Neural progenitor cell (in vitro differentiated cells): Measurements from ENCODE around the gene SPRTN.

Experiments
- CTCF ChIP-seq: fragments of 200-600 bp; sonication (generic); IDR thresholded peaks from 2 replicates; pipeline ENCODE4 v1.5.1; 2017; ENCODE audit warnings: antibody characterized with exemption, mild to moderate bottlenecking
- EZH2 ChIP-seq: fragments of 200-600 bp; sonication (generic); IDR thresholded peaks from 2 replicates; pipeline ENCODE4 v1.6.1; 2017; ENCODE audit warnings: antibody characterized with exemption, mild to moderate bottlenecking, moderate library complexity
- EZH2phosphoT487 ChIP-seq: fragments of 200-600 bp; sonication (generic); IDR thresholded peaks from 2 replicates; pipeline ENCODE4 v1.6.1; 2017; ENCODE audit warnings: antibody characterized with exemption

DNA sequence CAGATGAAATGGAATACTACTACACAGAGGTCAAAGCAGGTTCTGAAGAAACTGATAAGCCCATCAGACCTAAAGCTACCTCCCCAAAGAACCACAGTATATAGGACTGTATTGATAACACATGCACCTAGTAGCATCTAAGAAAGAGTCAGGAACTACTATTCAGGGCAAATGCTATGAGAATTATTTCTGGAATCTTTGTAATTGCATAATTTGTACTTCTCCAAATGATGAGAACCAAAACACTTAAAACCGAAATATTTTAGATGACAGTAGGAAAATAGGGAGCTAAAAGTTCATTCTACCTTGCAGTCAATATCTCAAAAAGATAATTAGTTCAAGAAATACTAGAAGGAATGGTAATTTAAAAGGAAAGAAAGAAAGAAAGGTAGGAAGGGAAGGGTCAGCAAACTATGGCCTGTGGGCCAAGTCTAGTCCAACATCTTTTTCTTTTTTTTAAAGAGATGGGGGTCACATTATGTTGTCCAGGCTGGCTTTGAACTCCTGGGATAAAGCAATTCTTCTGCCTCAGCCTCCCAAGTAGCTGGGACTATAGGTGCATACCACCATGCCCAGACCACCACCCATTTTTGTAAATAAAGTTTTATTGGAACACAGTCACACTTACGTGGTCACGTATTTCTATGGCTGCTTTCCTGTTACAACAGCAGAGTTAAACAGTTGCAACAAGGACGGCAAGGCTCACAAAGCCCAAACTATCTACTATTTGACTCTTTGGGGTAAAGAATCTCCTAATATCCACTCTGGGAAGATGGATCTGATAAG lies 60.0 kb downstream of the SPRTN start:
- no peak for TF ChIP-seq CTCF
- no peak for TF ChIP-seq EZH2
- no peak for TF ChIP-seq EZH2phosphoT487
